HEK293 (cell line): ENCODE results near the gene MMP15.
A peak's percentile ranks its signal among the peaks of the same experiment; 100 is the strongest.

Experiments used
- CTCF ChIA-PET: fragments of 350-600 bp; formaldehyde crosslinking; extraction: SDS; loops from one replicate; lab custom pipeline; 2021; ENCODE audit warnings: antibody characterized with exemption; lab: Yijun Ruan, JAX
- POLR2A ChIA-PET: fragments of 300-600 bp; formaldehyde crosslinking; extraction: SDS; loops from one replicate; lab custom pipeline; 2020; ENCODE audit warnings: antibody characterized with exemption, inconsistent platforms; lab: Yijun Ruan, JAX
- H3K27ac ChIP-seq: fragments of 200-500 bp; sonication (Bioruptor generic); 2 replicates; pipeline ENCODE4 v1.5.1; 2014; ENCODE audit warnings: low read depth, low read length, control low read depth, inconsistent platforms; ENCODE audit errors: extremely low read depth
- H3K36me3 ChIP-seq, 2 experiments: fragments of 200-500 bp in 1 of 2; sonication (Bioruptor generic) in 1 of 2; 1 replicate in 1 of 2; 2 replicates in 1 of 2; pipeline ENCODE4 v1.5.1; 2014 to 2017; ENCODE audit warnings: inconsistent platforms in 2 of 2, low read length in 2 of 2; ENCODE audit not compliant: control insufficient read depth in 2 of 2, insufficient read depth in 1 of 2
- H3K4me1 ChIP-seq: fragments of 200-500 bp; sonication (Bioruptor generic); 2 replicates; pipeline ENCODE4 v1.5.1; 2014; ENCODE audit warnings: mild to moderate bottlenecking, low read length, inconsistent platforms; ENCODE audit not compliant: control insufficient read depth, insufficient read depth
- H3K4me3 ChIP-seq: 2 replicates; pipeline ENCODE4 v1.5.1; 2011; ENCODE audit warnings: low read depth, mild to moderate bottlenecking, control low read depth, low read length, moderate library complexity
- H3K9me3 ChIP-seq: fragments of 200-500 bp; sonication (Bioruptor generic); 2 replicates; pipeline ENCODE4 v1.5.1; 2014; ENCODE audit warnings: low read depth, low read length, inconsistent platforms; ENCODE audit not compliant: control insufficient read depth, insufficient read depth
- GLI4 ChIP-seq: fragments of 450-650 bp; formaldehyde crosslinking; IDR thresholded peaks from 2 replicates; pipeline ENCODE4 v1.5.1; 2016; ENCODE audit warnings: missing biosample characterization, missing genetic modification characterization
- KLF9 ChIP-seq: fragments of 450-650 bp; formaldehyde crosslinking; IDR thresholded peaks from 2 replicates; pipeline ENCODE4 v1.5.1; 2016; ENCODE audit warnings: missing biosample characterization, missing genetic modification characterization, low read depth
- PRDM6 ChIP-seq: fragments of 450-650 bp; formaldehyde crosslinking; IDR thresholded peaks from 2 replicates; pipeline ENCODE4 v1.5.1; 2017; ENCODE audit warnings: missing biosample characterization, missing genetic modification characterization
- SETDB1 ChIP-seq: IDR thresholded peaks from one replicate; pipeline ENCODE4 v1.6.1; 2017; ENCODE audit warnings: mild to moderate bottlenecking, low read length, moderate library complexity, mixed read lengths; ENCODE audit not compliant: insufficient read length
- SP3 ChIP-seq: fragments of 450-650 bp; formaldehyde crosslinking; IDR thresholded peaks from 2 replicates; pipeline ENCODE4 v1.5.1; 2016; ENCODE audit warnings: missing biosample characterization, missing genetic modification characterization
- TSHZ1 ChIP-seq: fragments of 450-650 bp; formaldehyde crosslinking; IDR thresholded peaks from 2 replicates; pipeline ENCODE4 v1.5.1; 2016; ENCODE audit warnings: missing biosample characterization, missing genetic modification characterization, borderline replicate concordance
- ZFP69B ChIP-seq: fragments of 450-650 bp; formaldehyde crosslinking; IDR thresholded peaks from 2 replicates; pipeline ENCODE4 v1.5.1; 2016; ENCODE audit warnings: missing biosample characterization, missing genetic modification characterization
- ZNF169 ChIP-seq: fragments of 450-650 bp; formaldehyde crosslinking; IDR thresholded peaks from 2 replicates; pipeline ENCODE4 v1.5.1; 2016; ENCODE audit warnings: missing biosample characterization, missing genetic modification characterization
- ZNF221 ChIP-seq: fragments of 450-650 bp; formaldehyde crosslinking; IDR thresholded peaks from 2 replicates; pipeline ENCODE4 v1.5.1; 2017; ENCODE audit warnings: missing biosample characterization, missing genetic modification characterization, borderline replicate concordance
- ZNF37A ChIP-seq: fragments of 450-650 bp; IDR thresholded peaks from 2 replicates; pipeline ENCODE4 v1.5.1; 2018; ENCODE audit warnings: missing biosample characterization, missing genetic modification characterization
- ZNF398 ChIP-seq: fragments of 450-650 bp; formaldehyde crosslinking; IDR thresholded peaks from 2 replicates; pipeline ENCODE4 v1.5.1; 2017; ENCODE audit warnings: missing biosample characterization, missing genetic modification characterization
- ZNF404 ChIP-seq: fragments of 450-650 bp; formaldehyde crosslinking; IDR thresholded peaks from 2 replicates; pipeline ENCODE4 v1.5.1; 2017; ENCODE audit warnings: missing biosample characterization, missing genetic modification characterization
- ZNF521 ChIP-seq: fragments of 450-650 bp; formaldehyde crosslinking; IDR thresholded peaks from 2 replicates; pipeline ENCODE4 v1.5.1; 2017; ENCODE audit warnings: missing biosample characterization, mild to moderate bottlenecking, missing genetic modification characterization
- ZNF549 ChIP-seq: fragments of 450-650 bp; IDR thresholded peaks from 2 replicates; pipeline ENCODE4 v1.5.1; 2018; ENCODE audit warnings: missing biosample characterization, missing genetic modification characterization, mild to moderate bottlenecking, inconsistent platforms, moderate library complexity
- ZNF624 ChIP-seq: fragments of 450-650 bp; formaldehyde crosslinking; IDR thresholded peaks from 2 replicates; pipeline ENCODE4 v1.5.1; 2017; ENCODE audit warnings: missing biosample characterization, missing genetic modification characterization
- ZNF639 ChIP-seq: fragments of 450-650 bp; formaldehyde crosslinking; IDR thresholded peaks from 2 replicates; pipeline ENCODE4 v1.5.1; 2016; ENCODE audit warnings: missing biosample characterization, missing genetic modification characterization

Gene MMP15

GRCh38 chr16:57984443-57985203, 40.9 kb upstream of the MMP15 start (continued):
- TF ChIP-seq TSHZ1 (tag by site-specific recombination) (no peak), ZNF37A (tag by site-specific recombination) (no peak), ZNF169 (no peak), ZNF221 (no peak), PRDM6 (tag by site-specific recombination) (no peak)

- H3K36me3 ChIP-seq: no peaks in the 10 kb centered on the region
- no peaks in the 10 kb centered on the region for H3K9me3 ChIP-seq
- peak overlapping the region; percentile 32 for H3K4me3 ChIP-seq
- ChIA-PET POLR2A (interaction anchor here (0.6 to 1.2 kb wide), 2 partner anchors 8 to 340 kb away, joined by 4 read pairs; no protein-coding TSS in a partner anchor), CTCF (interaction anchor here (0.6 kb wide), 2 partner anchors 151 to 398 kb away, joined by 4 to 5 read pairs; no protein-coding TSS in a partner anchor)
- no peak overlapping the region for H3K27ac ChIP-seq
- H3K4me1 ChIP-seq: no peaks in the 10 kb centered on the region; the same call in 1 of the 2 replicates
- no peak for TF ChIP-seq GLI4 (tag by site-specific recombination)
- TF ChIP-seq ZNF624 (tag by site-specific recombination): no peak
- TF ChIP-seq ZNF639 (tag by site-specific recombination): no peak
- no peak for TF ChIP-seq ZFP69B (tag by site-specific recombination)
- peak; percentile 3; the same call in 1 of the 2 replicates for TF ChIP-seq KLF9 (tag by site-specific recombination)
- TF ChIP-seq SETDB1: no peak
- TF ChIP-seq SP3 (tag by site-specific recombination): peak; percentile 11; the same call in 1 of the 2 replicates
- TF ChIP-seq, all 188 proteins: peak for 2
Measured at GRCh38 chr16:57985204-57986181, 40.1 kb upstream of the MMP15 start.

- CTCF ChIA-PET: no interaction called here
- Histone ChIP-seq H3K4me1 (no peaks in the 10 kb centered on the region; the same call in 1 of the 2 replicates), H3K9me3 (no peaks in the 10 kb centered on the region), H3K4me3 (no peak overlapping the region), H3K27ac (no peak overlapping the region)
- POLR2A ChIA-PET: no interaction called here
- TF ChIP-seq ZNF549 (tag by site-specific recombination): no peak
- TF ChIP-seq ZNF521 (tag by site-specific recombination): no peak
- no peak for TF ChIP-seq ZNF398 (tag by site-specific recombination)
- TF ChIP-seq ZNF624 (tag by site-specific recombination): no peak
- TF ChIP-seq ZNF404 (tag by site-specific recombination): no peak
- TF ChIP-seq, all 188 proteins: peak for 0
- no peaks in the 10 kb centered on the region for H3K36me3 ChIP-seq
Measured at GRCh38 chr16:57986196-57986595, 39.4 kb upstream of the MMP15 start.
